ENCODE results near the gene CAPZA1. TPM values are rescaled to one million over a fixed set of nuclear protein-coding genes. Genes with fewer than 3 reads are reported as not detected.

Gene CAPZA1
- total RNA-seq, 2 experiments from 2014 or later: 166 to 179 TPM

DNA sequence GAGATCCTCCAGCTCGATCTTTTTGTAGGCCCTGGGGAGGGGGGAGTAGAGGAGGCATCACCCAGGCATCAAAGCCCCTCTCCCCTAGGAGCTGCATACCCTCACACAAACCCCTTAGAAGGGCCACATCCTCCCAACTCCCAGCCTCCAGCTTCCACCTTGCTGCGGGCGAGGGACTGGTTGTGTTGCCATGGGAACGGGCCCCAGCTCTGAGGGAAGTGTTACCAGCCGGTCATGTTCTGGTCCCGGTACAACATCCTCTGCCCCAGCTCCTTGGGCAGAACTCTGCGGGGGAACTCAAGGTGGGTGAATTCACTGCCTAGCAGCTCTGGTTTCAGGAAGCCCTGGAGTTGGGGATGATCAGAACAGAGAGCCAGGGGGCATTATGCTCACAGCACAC lies 91.4 kb downstream of the CAPZA1 start:
- Mint-ChIP-seq H3K27me3 (peaks cover 17% of the 10 kb centered on the region), H3K27ac (no peak overlapping the region), H3K36me3 (ENCODE audit: low read depth) (no peaks in the 10 kb centered on the region), H3K4me1 (ENCODE audit: low read depth) (peaks cover 29% of the 10 kb centered on the region), H3K9me3 (no peaks in the 10 kb centered on the region), H3K4me3 (no peak overlapping the region)
- H3K4me3 ChIP-seq (ENCODE audit: low read length): no peak overlapping the region
- DNase-seq: peak in 1 of 14 experiments; percentile 23
- intact Hi-C loops (cut with DNase I, micrococcal nuclease): loop anchor here in 1 of 2 experiments (10.0 kb wide), 1 partner anchor 1104 kb away; the partner anchor contains the start of gene RSBN1
- CTCF ChIA-PET: no interaction called here
- no peak overlapping the region for H3K27ac ChIP-seq (ENCODE audit: low read depth in 1 of 2, low read length in 2 of 2)
- H3K36me3 ChIP-seq (ENCODE audit: insufficient read depth, low read length): no peaks in the 10 kb centered on the region
- no peak for ATAC-seq (ENCODE audit: poor library complexity)
- TF ChIP-seq, protein P1, sequence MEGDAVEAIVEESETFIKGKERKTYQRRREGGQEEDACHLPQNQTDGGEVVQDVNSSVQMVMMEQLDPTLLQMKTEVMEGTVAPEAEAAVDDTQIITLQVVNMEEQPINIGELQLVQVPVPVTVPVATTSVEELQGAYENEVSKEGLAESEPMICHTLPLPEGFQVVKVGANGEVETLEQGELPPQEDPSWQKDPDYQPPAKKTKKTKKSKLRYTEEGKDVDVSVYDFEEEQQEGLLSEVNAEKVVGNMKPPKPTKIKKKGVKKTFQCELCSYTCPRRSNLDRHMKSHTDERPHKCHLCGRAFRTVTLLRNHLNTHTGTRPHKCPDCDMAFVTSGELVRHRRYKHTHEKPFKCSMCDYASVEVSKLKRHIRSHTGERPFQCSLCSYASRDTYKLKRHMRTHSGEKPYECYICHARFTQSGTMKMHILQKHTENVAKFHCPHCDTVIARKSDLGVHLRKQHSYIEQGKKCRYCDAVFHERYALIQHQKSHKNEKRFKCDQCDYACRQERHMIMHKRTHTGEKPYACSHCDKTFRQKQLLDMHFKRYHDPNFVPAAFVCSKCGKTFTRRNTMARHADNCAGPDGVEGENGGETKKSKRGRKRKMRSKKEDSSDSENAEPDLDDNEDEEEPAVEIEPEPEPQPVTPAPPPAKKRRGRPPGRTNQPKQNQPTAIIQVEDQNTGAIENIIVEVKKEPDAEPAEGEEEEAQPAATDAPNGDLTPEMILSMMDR (IDR thresholded peaks at IDR 0.05): no peak
- peaks cover 36% of the 10 kb centered on the region for H3K4me1 ChIP-seq (ENCODE audit: insufficient read depth, low read length)
- H3K27me3 ChIP-seq (ENCODE audit: control insufficient read depth in 1 of 2, insufficient read depth in 2 of 2, low read length in 2 of 2): peaks cover 8 to 10% of the 10 kb centered on the region in 2 experiments
- POLR2A ChIA-PET: interaction anchor here (0.9 to 1.2 kb wide), 3 partner anchors 9 to 361 kb away, joined by 3 to 4 read pairs (median 3); partner anchors contain the start of gene MOV10
- H3K9me3 ChIP-seq (ENCODE audit: control insufficient read depth in 1 of 2, insufficient read depth in 1 of 2, low read length in 2 of 2): peaks cover 0 to 5% of the 10 kb centered on the region in 2 experiments

DNA sequence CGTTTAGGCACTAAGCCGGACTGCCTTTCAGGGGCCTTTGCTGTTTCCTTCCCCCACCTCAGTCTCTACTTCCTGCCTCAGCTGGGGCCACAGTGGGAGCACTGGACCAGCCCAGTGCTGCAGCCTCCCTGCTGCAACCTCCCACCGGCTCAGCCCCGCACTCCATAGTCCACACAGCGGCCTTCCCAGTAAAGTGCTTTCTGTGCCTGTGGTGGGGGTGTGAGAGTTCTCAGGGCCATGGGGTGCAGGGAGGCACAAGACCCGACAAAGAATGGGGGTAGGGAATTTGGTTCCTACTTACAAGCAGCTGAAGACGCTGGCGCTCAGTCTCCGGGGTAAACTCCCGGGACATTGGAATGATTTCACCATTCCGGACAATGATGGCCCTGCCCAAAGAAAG lies 92.0 kb downstream of the CAPZA1 start:
- intact Hi-C loops (cut with DNase I, micrococcal nuclease): loop anchor here in 1 of 2 experiments (10.0 kb wide), 1 partner anchor 1103 kb away; the partner anchor contains the start of gene RSBN1
- peaks cover 0 to 5% of the 10 kb centered on the region in 2 experiments for H3K9me3 ChIP-seq (ENCODE audit: control insufficient read depth in 1 of 2, insufficient read depth in 1 of 2, low read length in 2 of 2)
- TF ChIP-seq, protein P1 (IDR thresholded peaks at IDR 0.05): no peak
- Mint-ChIP-seq H3K4me3 (no peak overlapping the region), H3K4me1 (ENCODE audit: low read depth) (peaks cover 30% of the 10 kb centered on the region), H3K27ac (no peak overlapping the region), H3K36me3 (ENCODE audit: low read depth) (no peaks in the 10 kb centered on the region), H3K9me3 (no peaks in the 10 kb centered on the region), H3K27me3 (peaks cover 17% of the 10 kb centered on the region)
- peaks cover 36% of the 10 kb centered on the region for H3K4me1 ChIP-seq (ENCODE audit: insufficient read depth, low read length)
- ChIA-PET CTCF (no interaction called here), POLR2A (interaction anchor here (0.9 to 1.6 kb wide), 4 partner anchors 8 to 361 kb away, joined by 3 to 4 read pairs (median 3); partner anchors contain the start of gene MOV10)
- no peak overlapping the region for H3K4me3 ChIP-seq (ENCODE audit: low read length)
- DNase-seq (peak in 1 of 14 experiments; percentile 9), ATAC-seq (ENCODE audit: poor library complexity) (no peak)
- peaks cover 8 to 10% of the 10 kb centered on the region in 2 experiments for H3K27me3 ChIP-seq (ENCODE audit: control insufficient read depth in 1 of 2, insufficient read depth in 2 of 2, low read length in 2 of 2)
- H3K27ac ChIP-seq (ENCODE audit: low read depth in 1 of 2, low read length in 2 of 2): no peak overlapping the region
- no peaks in the 10 kb centered on the region for H3K36me3 ChIP-seq (ENCODE audit: insufficient read depth, low read length)

- DNase-seq (peak in 1 of 14 experiments; percentile 18), ATAC-seq (ENCODE audit: poor library complexity) (no peak)
- ChIA-PET CTCF (no interaction called here), POLR2A (interaction anchor here (1.6 kb wide), 1 partner anchor 8 kb away, joined by 3 read pairs; no protein-coding TSS in a partner anchor)
- Histone ChIP-seq H3K4me1 (ENCODE audit: insufficient read depth, low read length) (peaks cover 32% of the 10 kb centered on the region), H3K4me3 (ENCODE audit: low read length) (no peak overlapping the region), H3K27me3 (ENCODE audit: control insufficient read depth in 1 of 2, insufficient read depth in 2 of 2, low read length in 2 of 2) (peaks cover 8 to 10% of the 10 kb centered on the region in 2 experiments), H3K9me3 (ENCODE audit: control insufficient read depth in 1 of 2, insufficient read depth in 1 of 2, low read length in 2 of 2) (peaks cover 0 to 5% of the 10 kb centered on the region in 2 experiments), H3K27ac (ENCODE audit: low read depth in 1 of 2, low read length in 2 of 2) (no peak overlapping the region), H3K36me3 (ENCODE audit: insufficient read depth, low read length) (no peaks in the 10 kb centered on the region)
- Mint-ChIP-seq H3K27me3 (peaks cover 17% of the 10 kb centered on the region), H3K27ac (no peak overlapping the region), H3K9me3 (no peaks in the 10 kb centered on the region), H3K4me3 (no peak overlapping the region), H3K4me1 (ENCODE audit: low read depth) (peaks cover 30% of the 10 kb centered on the region), H3K36me3 (ENCODE audit: low read depth) (no peaks in the 10 kb centered on the region)
- intact Hi-C loops (cut with DNase I, micrococcal nuclease): loop anchor here in 1 of 2 experiments (10.0 kb wide), 1 partner anchor 1103 kb away; the partner anchor contains the start of gene RSBN1
- TF ChIP-seq, protein P1 (IDR thresholded peaks at IDR 0.05): no peak
Observed at GRCh38 chr1:112712191-112712590, 92.6 kb downstream of the CAPZA1 start.
